Amniotic epithelial cell (primary cell): ENCODE measurements around the gene EPHA5.
A peak's percentile ranks its signal among the peaks of the same experiment; 100 is the strongest.
"Not testable (repeated sequence)": the region's sequence is repeated elsewhere in the genome, so short reads cannot be mapped to it uniquely, and the experiment has no call there.

Source experiments
- DNase-seq: peaks from one replicate; pipeline ENCODE4 v3.0.0-alpha.2; 2010; ENCODE audit warnings: low read depth

Gene EPHA5

GRCh38 chr4:65367306-65367705 lies 303.0 kb downstream of the EPHA5 start:
- peak; percentile 3 for DNase-seq

GRCh38 chr4:65358914-65359313 lies 311.4 kb downstream of the EPHA5 start:
- no peak for DNase-seq

GRCh38 chr4:65353098-65353497 lies 317.2 kb downstream of the EPHA5 start:
- no peak for DNase-seq

- DNase-seq = peak; percentile 66
Observed at GRCh38 chr4:65344278-65344825, 325.9 kb downstream of the EPHA5 start.

- DNase-seq = no peak
Observed at GRCh38 chr4:65343342-65343741, 326.9 kb downstream of the EPHA5 start.

- DNase-seq = no peak
Observed at GRCh38 chr4:65341557-65341956, 328.7 kb downstream of the EPHA5 start.

GRCh38 chr4:65340382-65341109 lies 329.7 kb downstream of the EPHA5 start:
- no peak for DNase-seq

GRCh38 chr4:65337371-65337770 lies 332.9 kb downstream of the EPHA5 start:
- DNase-seq = no peak

- DNase-seq = no peak
Observed at GRCh38 chr4:65336465-65336864, 333.8 kb downstream of the EPHA5 start.

GRCh38 chr4:65316534-65316933 lies 353.8 kb downstream of the EPHA5 start:
- DNase-seq = no peak

GRCh38 chr4:65311120-65311519 lies 359.2 kb downstream of the EPHA5 start:
- DNase-seq = no peak

- DNase-seq = no peak
Observed at GRCh38 chr4:65310586-65310985, 359.7 kb downstream of the EPHA5 start.

GRCh38 chr4:65308626-65309025 lies 361.7 kb downstream of the EPHA5 start:
- DNase-seq = not testable (repeated sequence)

- peak; percentile 51 for DNase-seq
Observed at GRCh38 chr4:65302145-65302544, 368.1 kb downstream of the EPHA5 start.

- DNase-seq = no peak
Observed at GRCh38 chr4:65296246-65296645, 374.0 kb downstream of the EPHA5 start.

GRCh38 chr4:65287071-65287470 lies 383.2 kb downstream of the EPHA5 start:
- DNase-seq = no peak
